Stomach smooth muscle (tissue), 2 donors: ENCODE results near the gene DHRS7.

Experiments used
- H3K27ac ChIP-seq: one replicate; pipeline ENCODE4 v1.7.0; 2013; ENCODE audit warnings: mild to moderate bottlenecking, low read length, inconsistent platforms
- H3K27me3 ChIP-seq, 2 donors: one replicate each; pipeline ENCODE4 v1.7.0; 2013; ENCODE audit warnings: low read length in 2 of 2; ENCODE audit not compliant: insufficient read depth in 2 of 2, control insufficient read depth in 1 of 2
- H3K36me3 ChIP-seq, 2 donors: one replicate each; pipeline ENCODE4 v1.7.0; 2013; ENCODE audit warnings: low read length in 2 of 2; ENCODE audit not compliant: control insufficient read depth in 2 of 2, insufficient read depth in 2 of 2
- H3K4me1 ChIP-seq: one replicate; pipeline ENCODE4 v1.7.0; 2013; ENCODE audit warnings: low read length; ENCODE audit not compliant: control insufficient read depth, insufficient read depth
- H3K4me3 ChIP-seq, 2 donors: one replicate each; pipeline ENCODE4 v1.7.0; 2013; ENCODE audit warnings: low read length in 2 of 2
- H3K9ac ChIP-seq, 2 donors: one replicate each; pipeline ENCODE4 v1.7.0; 2013; ENCODE audit warnings: low read length in 2 of 2, mild to moderate bottlenecking in 1 of 2
- H3K9me3 ChIP-seq, 2 donors: one replicate each; pipeline ENCODE4 v1.7.0; 2013; ENCODE audit warnings: low read length in 2 of 2; ENCODE audit not compliant: control insufficient read depth in 2 of 2
- donor health status: healthy.
- donor health status: Pancreatic carcinoma.

Gene DHRS7, protein sequence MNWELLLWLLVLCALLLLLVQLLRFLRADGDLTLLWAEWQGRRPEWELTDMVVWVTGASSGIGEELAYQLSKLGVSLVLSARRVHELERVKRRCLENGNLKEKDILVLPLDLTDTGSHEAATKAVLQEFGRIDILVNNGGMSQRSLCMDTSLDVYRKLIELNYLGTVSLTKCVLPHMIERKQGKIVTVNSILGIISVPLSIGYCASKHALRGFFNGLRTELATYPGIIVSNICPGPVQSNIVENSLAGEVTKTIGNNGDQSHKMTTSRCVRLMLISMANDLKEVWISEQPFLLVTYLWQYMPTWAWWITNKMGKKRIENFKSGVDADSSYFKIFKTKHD

DNA sequence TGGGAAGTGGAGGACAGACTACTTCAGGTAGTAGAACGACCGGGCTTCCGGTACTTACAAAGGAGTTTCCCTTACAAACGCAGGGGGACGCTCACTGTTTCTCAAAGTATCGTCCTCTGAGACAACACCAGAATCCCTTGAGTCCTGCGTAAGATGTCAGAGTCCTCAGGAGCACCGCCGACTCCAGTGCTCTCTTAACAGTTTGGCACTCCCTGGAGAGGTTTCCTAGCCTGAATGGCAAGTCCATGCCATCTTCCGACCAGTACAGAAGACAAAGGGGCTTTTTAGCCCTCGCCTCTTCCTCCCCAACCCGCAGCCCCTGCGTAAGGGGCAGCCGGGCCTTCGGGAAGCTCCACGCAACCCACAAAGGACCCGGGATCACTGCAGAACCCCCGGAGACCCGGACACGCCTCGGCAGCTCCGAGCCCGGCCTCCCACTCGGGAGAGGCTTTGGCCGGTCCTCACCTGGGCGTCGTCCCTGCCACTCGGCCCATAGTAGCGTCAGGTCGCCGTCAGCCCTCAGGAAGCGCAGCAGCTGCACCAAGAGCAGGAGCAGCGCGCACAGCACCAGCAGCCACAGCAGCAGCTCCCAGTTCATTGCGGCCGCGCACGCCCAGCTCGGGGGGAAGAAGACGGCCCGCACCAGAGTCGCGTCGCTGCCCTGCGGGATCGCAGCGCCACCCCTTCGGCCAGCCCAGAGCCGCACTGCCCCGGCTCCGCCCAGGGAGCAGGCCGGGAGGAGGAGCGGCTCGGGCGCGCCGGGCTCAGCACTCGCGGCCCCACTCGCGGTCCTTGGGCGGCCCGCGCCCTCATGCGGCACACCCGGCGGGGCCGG, at the start of gene DHRS7:
Gene DHRS7 (minus strand): TSS at position 687 of the 835 bp plus-strand sequence. CDS start 89 bp downstream, at position 598.
- H3K9me3 ChIP-seq: no peaks in the 10 kb centered on the region
- peaks cover 0 to 3% of the 10 kb centered on the region in 2 donors for H3K36me3 ChIP-seq
- H3K9ac ChIP-seq: peak within 1 kb of the TSS; percentile 84 to 96
- peaks cover 14% of the 10 kb centered on the region for H3K4me1 ChIP-seq
- peak within 1 kb of the TSS; percentile 82 to 95 for H3K4me3 ChIP-seq
- peak within 1 kb of the TSS; percentile 85 for H3K27ac ChIP-seq
- H3K27me3 ChIP-seq: no peaks in the 10 kb centered on the region

DNA sequence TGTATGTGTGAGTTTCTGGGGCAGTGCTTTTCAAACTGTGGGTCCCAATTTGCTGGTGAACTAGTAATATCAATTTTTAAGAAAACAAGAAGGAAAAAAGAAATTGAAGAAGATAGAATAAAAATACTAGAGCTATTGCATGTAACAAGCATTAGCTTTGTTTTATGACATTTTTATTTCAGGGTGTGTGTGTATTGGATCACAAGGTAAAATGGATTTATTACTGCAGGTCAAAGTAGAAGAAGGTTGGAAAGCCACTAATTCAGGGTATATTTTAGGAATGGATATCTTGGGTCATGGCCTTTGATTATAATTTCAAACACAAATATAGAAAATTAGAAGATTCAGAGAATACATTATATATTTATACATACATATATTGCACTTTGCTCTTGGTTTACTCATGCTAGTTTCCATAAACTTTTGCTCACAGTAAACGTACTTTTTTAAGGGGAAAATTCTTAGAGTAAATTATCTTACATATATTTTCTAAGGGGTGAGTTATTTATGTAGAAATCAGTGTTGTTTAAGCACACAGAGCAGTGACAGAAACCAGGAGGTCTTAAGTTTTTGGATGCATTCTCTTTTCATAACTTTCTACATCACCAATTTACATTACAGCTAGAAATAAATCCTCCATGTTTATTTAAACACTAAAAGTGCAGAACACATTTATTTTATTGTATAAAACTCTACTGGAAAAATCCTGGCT, 49.4 kb upstream of the DHRS7 start:
- H3K9ac ChIP-seq: no peak overlapping the region
- no peak overlapping the region for H3K4me3 ChIP-seq
- H3K4me1 ChIP-seq: peaks cover 34% of the 10 kb centered on the region
- H3K27ac ChIP-seq: peak overlapping the region; percentile 12
- H3K9me3 ChIP-seq: no peaks in the 10 kb centered on the region
- H3K27me3 ChIP-seq: no peaks in the 10 kb centered on the region
- H3K36me3 ChIP-seq: no peaks in the 10 kb centered on the region

DNA sequence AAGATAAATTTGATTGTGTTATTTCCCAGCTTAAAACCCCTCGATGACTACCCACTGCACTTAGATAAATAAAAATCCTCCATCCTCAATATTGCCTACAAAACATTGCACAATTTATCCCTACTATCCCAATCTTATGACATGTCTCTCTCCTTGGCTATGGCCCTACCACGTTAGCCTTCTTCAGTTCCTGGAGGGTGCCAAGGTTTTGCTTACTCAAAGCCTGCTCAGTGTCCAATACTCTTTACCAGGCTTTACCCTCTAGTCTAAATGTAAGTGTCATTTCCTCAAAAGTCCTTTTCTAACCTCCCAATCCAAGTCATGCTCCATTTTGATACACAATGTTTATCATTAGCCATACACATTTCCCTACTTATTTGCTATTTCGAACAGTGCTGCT, 48.8 kb upstream of the DHRS7 start:
- Histone ChIP-seq H3K4me3 (no peak overlapping the region), H3K27ac (peak overlapping the region; percentile 12), H3K36me3 (no peaks in the 10 kb centered on the region), H3K27me3 (no peaks in the 10 kb centered on the region), H3K4me1 (peaks cover 34% of the 10 kb centered on the region), H3K9ac (no peak overlapping the region), H3K9me3 (no peaks in the 10 kb centered on the region)

DNA sequence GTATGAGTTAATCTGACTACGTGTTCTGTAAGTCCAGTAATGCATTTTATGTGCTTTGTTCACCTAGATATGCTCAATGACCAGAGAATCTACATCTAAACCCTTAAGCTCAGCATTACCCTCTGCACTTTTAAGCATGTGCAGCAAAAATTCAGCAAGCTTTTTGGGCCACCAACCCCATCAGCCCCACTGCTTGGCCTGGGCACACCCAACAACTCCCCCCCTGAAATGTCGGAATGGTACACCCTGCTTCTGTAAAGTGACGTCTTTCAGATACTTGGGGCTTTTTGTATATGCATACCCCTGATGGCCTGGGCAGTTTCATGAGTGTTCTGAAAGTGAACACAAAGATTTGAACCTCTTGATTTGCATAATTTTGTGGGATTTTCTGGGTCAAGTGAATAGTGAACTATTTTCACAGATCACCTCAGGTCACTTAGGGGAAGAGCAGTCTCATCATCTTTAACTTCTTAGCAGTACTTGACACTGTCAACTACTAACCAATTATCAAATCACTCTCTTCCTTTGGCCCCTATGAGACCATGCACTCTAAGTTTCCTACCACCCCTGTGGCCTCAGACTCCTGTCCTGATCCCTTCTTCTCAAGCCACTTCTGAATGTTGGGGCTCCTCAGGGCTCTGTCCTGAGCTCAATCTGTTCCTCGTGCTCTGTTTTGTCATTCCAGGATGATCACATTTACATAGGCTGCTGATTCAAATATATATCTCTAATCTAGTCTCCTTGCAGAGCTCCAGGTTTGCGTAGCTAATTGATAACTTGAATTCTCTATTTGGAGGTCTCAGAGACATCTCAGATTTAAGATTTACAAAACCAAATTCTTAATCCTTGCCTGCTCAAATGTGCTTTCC, 47.5 kb upstream of the DHRS7 start:
- no peak overlapping the region for H3K4me3 ChIP-seq
- H3K9ac ChIP-seq: no peak overlapping the region
- H3K4me1 ChIP-seq: peaks cover 27% of the 10 kb centered on the region
- no peaks in the 10 kb centered on the region for H3K36me3 ChIP-seq
- no peaks in the 10 kb centered on the region for H3K27me3 ChIP-seq
- H3K9me3 ChIP-seq: no peaks in the 10 kb centered on the region
- H3K27ac ChIP-seq: peak overlapping the region; percentile 18

DNA sequence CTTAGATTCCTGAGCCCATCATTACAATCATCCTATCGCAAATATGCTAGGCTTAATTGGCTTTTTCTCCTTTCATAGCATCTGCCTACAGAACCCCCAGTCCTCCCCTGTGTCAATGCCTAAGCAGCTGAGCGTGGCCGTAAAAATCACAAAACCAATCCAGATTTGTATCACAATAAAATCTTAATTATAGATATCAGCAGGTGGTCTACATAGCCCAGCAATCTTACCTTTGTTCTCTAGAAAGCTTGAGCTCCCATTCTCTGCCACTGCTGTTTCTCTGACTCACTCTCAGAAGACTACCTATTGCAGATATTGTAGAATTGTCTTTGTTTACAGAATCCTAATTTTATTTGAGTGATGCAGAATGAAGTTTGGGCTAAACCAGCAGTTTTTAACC, 46.0 kb upstream of the DHRS7 start:
- no peak overlapping the region for H3K27ac ChIP-seq
- no peak overlapping the region for H3K4me3 ChIP-seq
- H3K27me3 ChIP-seq: no peaks in the 10 kb centered on the region
- H3K4me1 ChIP-seq: peaks cover 13% of the 10 kb centered on the region
- H3K9ac ChIP-seq: no peak overlapping the region
- H3K9me3 ChIP-seq: no peaks in the 10 kb centered on the region
- H3K36me3 ChIP-seq: no peaks in the 10 kb centered on the region

DNA sequence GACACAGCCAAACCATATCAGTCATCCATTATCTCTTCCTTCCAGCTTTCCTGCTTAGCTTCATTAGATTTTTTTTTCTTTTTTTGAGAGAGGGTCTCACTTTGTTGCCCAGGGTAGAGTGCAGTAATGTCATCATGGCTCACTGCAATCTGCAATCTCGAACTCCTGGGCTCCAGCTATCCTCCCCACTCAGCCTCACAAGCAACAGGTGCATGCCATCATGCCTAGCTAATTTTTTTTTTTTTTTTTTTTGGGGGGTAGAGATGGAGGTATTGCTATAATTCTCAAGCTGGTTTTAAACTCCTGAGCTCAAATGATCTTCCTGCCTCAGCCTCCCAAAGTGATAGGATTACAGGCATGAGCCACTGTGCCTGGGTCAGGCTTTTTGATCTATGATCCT, 45.5 kb upstream of the DHRS7 start:
- Histone ChIP-seq H3K4me3 (no peak overlapping the region), H3K9me3 (no peaks in the 10 kb centered on the region), H3K27ac (no peak overlapping the region), H3K36me3 (no peaks in the 10 kb centered on the region), H3K9ac (no peak overlapping the region), H3K27me3 (no peaks in the 10 kb centered on the region), H3K4me1 (peaks cover 10% of the 10 kb centered on the region)

DNA sequence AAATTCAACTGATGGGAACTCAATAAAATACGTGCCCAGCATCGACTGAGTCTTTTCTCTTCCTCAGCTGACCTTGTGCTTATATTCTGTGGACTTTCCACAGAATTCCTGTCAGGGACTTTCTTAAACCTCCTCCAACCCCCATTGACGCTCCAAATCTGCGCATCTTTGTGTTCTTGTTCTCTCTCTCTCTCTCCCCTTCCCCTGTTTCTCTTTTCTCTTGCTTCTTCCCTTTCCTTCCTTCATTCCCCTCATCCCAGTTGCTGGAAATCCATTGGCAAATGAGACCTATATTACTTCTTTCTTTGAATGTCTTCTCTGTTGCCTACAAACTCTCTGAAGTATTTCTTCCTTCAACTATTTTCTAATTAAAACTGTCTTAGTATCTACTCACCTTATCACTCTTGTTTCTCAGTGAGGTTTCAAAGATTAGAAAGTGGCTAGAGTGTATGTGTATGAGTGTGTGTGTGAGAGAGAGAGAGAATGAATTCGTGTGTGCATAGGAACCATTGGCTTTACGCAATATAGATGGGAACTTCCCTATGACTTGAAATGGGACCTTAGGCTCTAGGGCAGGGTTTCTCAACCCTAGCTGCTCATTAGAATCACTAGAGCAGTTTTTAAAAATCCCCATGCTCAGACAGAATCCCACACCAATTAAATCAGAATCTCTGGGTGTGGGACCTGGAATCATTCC, 41.8 kb upstream of the DHRS7 start:
- Histone ChIP-seq H3K9me3 (no peaks in the 10 kb centered on the region), H3K4me3 (no peak overlapping the region), H3K9ac (no peak overlapping the region), H3K36me3 (no peaks in the 10 kb centered on the region), H3K27me3 (no peaks in the 10 kb centered on the region), H3K4me1 (no peaks in the 10 kb centered on the region), H3K27ac (no peak overlapping the region)

DNA sequence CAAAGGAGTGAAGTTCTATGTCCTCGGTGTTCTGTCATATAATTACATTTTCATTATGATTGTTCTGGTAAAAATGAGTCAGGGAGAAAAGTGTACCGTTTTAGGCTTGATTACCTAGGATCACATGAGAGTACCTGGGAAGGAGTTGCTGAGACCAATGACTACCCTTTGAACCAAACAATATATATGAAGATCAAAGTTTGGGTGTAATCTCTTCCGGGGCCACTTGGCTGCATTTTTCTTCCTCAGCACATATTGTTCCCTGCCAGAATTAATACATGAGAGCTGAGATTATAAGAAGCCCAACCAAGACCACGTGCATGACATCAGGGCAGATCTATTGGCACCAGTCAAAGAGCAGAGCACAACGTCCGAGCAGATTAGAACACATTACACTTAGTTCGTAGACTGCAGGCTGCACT, 41.1 kb upstream of the DHRS7 start:
- Histone ChIP-seq H3K27ac (no peak overlapping the region), H3K9ac (no peak overlapping the region), H3K4me3 (no peak overlapping the region), H3K9me3 (no peaks in the 10 kb centered on the region), H3K27me3 (no peaks in the 10 kb centered on the region), H3K36me3 (no peaks in the 10 kb centered on the region), H3K4me1 (no peaks in the 10 kb centered on the region)

DNA sequence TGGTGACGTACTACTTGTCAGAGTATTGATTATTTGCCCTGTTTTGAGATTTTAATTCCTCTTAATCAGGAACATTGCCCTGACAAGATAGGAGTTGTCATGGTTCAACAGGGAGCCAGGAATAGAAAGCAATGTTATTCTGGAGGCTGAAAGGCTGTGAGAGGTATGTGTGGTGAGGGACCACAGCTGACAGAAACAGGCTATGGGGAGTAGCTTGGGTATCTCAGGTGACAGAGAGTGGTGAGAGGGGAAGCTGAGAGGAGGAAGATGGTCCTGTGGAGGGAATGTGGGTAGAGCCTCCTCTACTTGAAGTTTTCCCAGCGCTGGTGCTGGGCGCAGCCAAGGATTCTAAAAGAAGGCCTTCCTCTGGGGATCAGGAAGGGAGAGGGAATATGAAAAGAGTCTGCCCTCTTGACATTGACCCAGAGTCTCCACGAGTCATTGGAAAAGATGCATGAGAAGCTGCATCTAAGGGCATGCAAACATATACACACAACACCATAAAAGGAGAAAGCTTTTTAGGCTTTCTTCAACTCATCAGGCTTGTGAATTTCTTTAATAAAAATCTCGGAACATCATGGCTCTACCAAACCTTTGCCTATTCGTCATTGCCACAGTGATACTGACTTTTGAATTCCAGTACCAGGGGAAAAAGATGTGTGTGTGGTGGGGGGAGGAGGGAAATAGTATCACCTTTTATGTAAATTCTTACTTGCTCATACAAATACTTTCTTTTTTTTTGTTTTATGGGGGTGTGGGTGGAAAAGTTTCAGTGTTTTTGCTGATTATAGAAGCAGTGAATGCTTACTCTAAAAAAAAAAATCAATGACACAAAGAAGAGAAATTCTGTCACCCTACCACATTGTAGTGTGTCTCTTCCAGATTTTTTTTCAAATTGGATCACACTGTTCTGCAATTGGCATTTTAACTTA, 39.9 kb upstream of the DHRS7 start:
- no peak overlapping the region for H3K9ac ChIP-seq
- H3K27me3 ChIP-seq: no peaks in the 10 kb centered on the region
- H3K27ac ChIP-seq: no peak overlapping the region
- no peaks in the 10 kb centered on the region for H3K36me3 ChIP-seq
- H3K9me3 ChIP-seq: no peaks in the 10 kb centered on the region
- H3K4me1 ChIP-seq: no peaks in the 10 kb centered on the region
- H3K4me3 ChIP-seq: no peak overlapping the region
